Lung (tissue), 12 donors: ENCODE measurements around the gene FADS1. TPM values are rescaled to one million over a fixed set of nuclear protein-coding genes. Genes with fewer than 3 reads are reported as not detected.

Experiments used
- ATAC-seq: fragments of 200-7000 bp; cut with Tn5 transposase; one replicate; pipeline ENCODE4 v1.9.1; 2020; ENCODE audit warnings: moderate number of reproducible peaks; ENCODE audit not compliant: insufficient read depth, low FRiP score
- DNase-seq, 3 donors: peaks; one replicate each; pipeline ENCODE4 v3.0.0-alpha.2; 2013 to 2017
- H3K27ac ChIP-seq, 2 donors: one replicate each; pipeline ENCODE4 v1.5.1; 2013; ENCODE audit warnings: mild to moderate bottlenecking in 2 of 2, moderate library complexity in 2 of 2, control low read depth in 1 of 2, inconsistent platforms in 1 of 2, low read depth in 1 of 2, low read length in 1 of 2
- H3K27me3 ChIP-seq, 3 donors: one replicate each; pipeline ENCODE4 v1.5.1; 2013; ENCODE audit warnings: low read length in 2 of 3; ENCODE audit not compliant: control insufficient read depth in 3 of 3, insufficient read depth in 3 of 3
- H3K36me3 ChIP-seq, 4 donors: one replicate each; pipeline ENCODE4 v1.5.1; 2013; ENCODE audit warnings: low read length in 4 of 4, mild to moderate bottlenecking in 1 of 4, moderate library complexity in 1 of 4; ENCODE audit not compliant: control insufficient read depth in 4 of 4, insufficient read depth in 4 of 4
- H3K4me1 ChIP-seq, 5 donors: one replicate each; pipeline ENCODE4 v1.5.1; 2013; ENCODE audit warnings: low read length in 5 of 5, mild to moderate bottlenecking in 2 of 5, moderate library complexity in 1 of 5; ENCODE audit not compliant: control insufficient read depth in 5 of 5, insufficient read depth in 5 of 5
- H3K4me3 ChIP-seq: one replicate; pipeline ENCODE4 v1.5.1; 2013; ENCODE audit warnings: mild to moderate bottlenecking, control low read depth, moderate library complexity
- H3K9ac ChIP-seq, 2 donors: one replicate each; pipeline ENCODE4 v1.5.1; 2013; ENCODE audit warnings: low read length in 2 of 2, control low read depth in 1 of 2; ENCODE audit not compliant: insufficient read depth in 1 of 2
- H3K9me3 ChIP-seq, 4 donors: one replicate each; pipeline ENCODE4 v1.5.1; 2013; ENCODE audit warnings: low read length in 3 of 4, mild to moderate bottlenecking in 1 of 4, moderate library complexity in 1 of 4; ENCODE audit not compliant: control insufficient read depth in 4 of 4, insufficient read depth in 3 of 4
- CTCF ChIP-seq: IDR thresholded peaks from 2 replicates; pipeline ENCODE4 v1.5.1; 2012; ENCODE audit warnings: mild to moderate bottlenecking; ENCODE audit errors: control extremely low read depth, extremely low read depth
- WGBS, 2 donors: extraction: QIAGEN DNeasy Blood & Tissue Kit; methylation state at CpG; one replicate each; pipeline ENCODE4 v1.1.7; 2013; 5-methylcytosine and 5-hydroxymethylcytosine counted together
- polyA plus RNA-seq, 2 donors: library from polyadenylated mRNA; stranded (reverse); fragments of 200-250 nt; gene quantifications; one replicate each; pipeline ENCODE4 v1.2.1, GENCODE V29; 2013
- total RNA-seq, 2 donors: library from RNA; depleted of rRNA in 1 of 2; stranded (reverse); fragments of >200 nt in 1 of 2; gene quantifications; one replicate each; pipeline ENCODE4 v1.2.1, GENCODE V29; 2014 to 2021
- donor health status: control.
- donor health status: control.
- donor health status: Bipolar disorder and iron deficiency.
- donor health status: healthy.
- donor health status: DM: yes; HTN: yes; CAD: no.

FADS1 gene
- total and polyA plus RNA-seq, 4 donors = 35.1 to 102 (median 45.0) TPM

DNA sequence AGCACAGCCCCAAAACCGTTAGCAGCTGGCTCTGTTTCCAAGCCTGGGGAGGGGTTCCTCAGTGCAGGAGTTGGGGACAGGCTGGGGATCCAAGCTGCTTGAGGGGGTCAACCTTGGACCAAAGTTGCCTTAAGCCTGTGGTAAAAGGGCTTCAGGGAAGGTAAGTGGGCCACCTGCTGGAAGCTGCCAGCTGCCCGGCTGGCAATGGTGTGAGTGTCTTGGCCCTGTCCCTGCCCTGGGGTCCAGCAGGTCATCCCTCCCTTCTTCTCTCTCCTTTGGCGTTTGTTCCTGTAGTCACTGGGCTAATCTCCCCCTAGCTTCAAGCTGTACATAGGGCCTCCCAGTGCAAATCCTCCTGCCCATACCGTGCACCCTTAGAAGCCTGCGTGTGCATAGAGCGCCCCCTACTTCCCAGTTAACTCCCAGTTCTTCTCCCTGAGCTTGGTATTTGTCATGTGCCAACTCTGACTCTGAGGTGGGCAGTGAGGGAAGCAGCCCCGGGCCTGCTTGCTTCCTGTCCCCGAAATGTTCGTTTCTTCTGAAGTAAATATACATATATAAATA lies 28.8 kb downstream of the FADS1 start:
- DNase-seq (peak; percentile 43 to 57 (median 53)), ATAC-seq (no peak)
- Histone ChIP-seq H3K4me1 (peaks cover 0 to 7% (median 0%) of the 10 kb centered on the region in 5 donors), H3K9ac (no peak overlapping the region), H3K27ac (no peak overlapping the region), H3K9me3 (no peaks in the 10 kb centered on the region), H3K27me3 (no peaks in the 10 kb centered on the region), H3K4me3 (no peak overlapping the region), H3K36me3 (peaks cover 6 to 60% (median 33%) of the 10 kb centered on the region in 4 donors)
- WGBS, 2 donors = 59 to 60% methylated on average over 9 of the region's 9 CpGs
- TF ChIP-seq CTCF = no peak

- 92 to 98% methylated on average over 10 to 11 of the region's 11 CpGs for WGBS, 2 donors
- no peak for TF ChIP-seq CTCF
- Histone ChIP-seq H3K36me3 (peaks cover 6 to 62% (median 34%) of the 10 kb centered on the region in 4 donors), H3K27ac (no peak overlapping the region), H3K4me3 (no peak overlapping the region), H3K9me3 (no peaks in the 10 kb centered on the region), H3K27me3 (no peaks in the 10 kb centered on the region), H3K9ac (no peak overlapping the region), H3K4me1 (no peaks in the 10 kb centered on the region)
- ATAC-seq (no peak), DNase-seq (no peak)
These were observed 30.9 kb downstream of the FADS1 start for GRCh38 chr11:61785837-61786402.

- Histone ChIP-seq H3K9me3 (no peaks in the 10 kb centered on the region), H3K9ac (no peak overlapping the region), H3K27ac (no peak overlapping the region), H3K36me3 (peaks cover 6 to 53% (median 24%) of the 10 kb centered on the region in 4 donors), H3K4me3 (no peak overlapping the region), H3K27me3 (no peaks in the 10 kb centered on the region), H3K4me1 (no peaks in the 10 kb centered on the region)
- 80 to 82% methylated on average over 7 of the region's 7 CpGs for WGBS, 2 donors
- no peak for TF ChIP-seq CTCF
- no peak for DNase-seq
- no peak for ATAC-seq
These were observed 32.3 kb downstream of the FADS1 start for GRCh38 chr11:61784506-61784805.
